C4-2B (cell line): ENCODE results near the gene SCNM1.

ENCODE experiments used
- H3K27ac ChIP-seq: fragments of 450-650 bp; 2 replicates; pipeline ENCODE4 v1.5.1; 2017
- ZFX ChIP-seq: fragments of 450-650 bp; IDR thresholded peaks from 2 replicates; pipeline ENCODE4 v1.6.1; 2017
- TF ChIP-seq, protein P1 (sequence below): fragments of 450-650 bp; conservative IDR thresholded peaks from 2 replicates; pipeline ENCODE4 v1.5.1; 2017; ENCODE audit warnings: mild to moderate bottlenecking

SCNM1 gene, protein sequence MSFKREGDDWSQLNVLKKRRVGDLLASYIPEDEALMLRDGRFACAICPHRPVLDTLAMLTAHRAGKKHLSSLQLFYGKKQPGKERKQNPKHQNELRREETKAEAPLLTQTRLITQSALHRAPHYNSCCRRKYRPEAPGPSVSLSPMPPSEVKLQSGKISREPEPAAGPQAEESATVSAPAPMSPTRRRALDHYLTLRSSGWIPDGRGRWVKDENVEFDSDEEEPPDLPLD

DNA sequence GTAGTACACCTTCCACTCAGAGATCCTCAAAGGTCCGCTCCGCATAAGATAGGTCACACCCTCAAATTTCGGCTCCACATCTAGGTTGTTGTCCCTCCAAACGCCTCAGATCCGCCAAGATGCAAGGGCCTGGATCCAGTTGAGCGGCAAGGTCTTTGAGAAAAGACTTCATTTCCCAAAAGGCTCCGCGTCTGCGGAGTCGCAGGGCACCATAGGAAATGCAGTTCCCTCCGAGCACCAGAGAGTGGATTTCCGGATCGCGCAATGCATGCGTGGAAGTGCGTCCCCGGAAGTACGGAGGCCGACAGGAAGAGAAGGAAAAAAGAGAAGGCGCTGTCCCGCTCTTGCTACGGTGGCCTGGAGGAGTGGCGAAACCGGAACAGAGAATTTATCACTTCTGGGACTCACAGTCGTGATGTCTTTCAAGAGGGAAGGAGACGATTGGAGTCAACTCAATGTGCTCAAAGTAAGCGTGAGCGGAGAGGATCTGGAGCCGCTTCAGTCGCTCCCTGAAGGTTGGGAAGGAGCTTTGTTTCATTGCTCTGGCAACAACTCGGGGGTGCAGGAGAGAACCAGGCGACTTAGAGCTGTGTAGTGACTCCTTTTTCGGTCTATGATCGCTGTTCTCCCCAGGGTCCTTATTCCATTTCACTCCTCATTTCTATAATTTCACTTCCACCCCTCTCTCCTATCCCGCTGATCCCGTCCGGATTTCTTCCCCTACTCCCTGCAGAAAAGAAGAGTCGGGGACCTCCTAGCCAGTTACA is at the start of gene SCNM1, which contains the start of gene LYSMD1:
Gene SCNM1, plus strand, starts transcription at position 407 of the 767 bp plus-strand sequence. Its CDS starts 9 bp downstream, at position 416.
Gene LYSMD1, minus strand, starts transcription at position 165 of the 767 bp plus-strand sequence. CDS start 644 bp downstream, outside the sequence.
- TF ChIP-seq, protein P1, sequence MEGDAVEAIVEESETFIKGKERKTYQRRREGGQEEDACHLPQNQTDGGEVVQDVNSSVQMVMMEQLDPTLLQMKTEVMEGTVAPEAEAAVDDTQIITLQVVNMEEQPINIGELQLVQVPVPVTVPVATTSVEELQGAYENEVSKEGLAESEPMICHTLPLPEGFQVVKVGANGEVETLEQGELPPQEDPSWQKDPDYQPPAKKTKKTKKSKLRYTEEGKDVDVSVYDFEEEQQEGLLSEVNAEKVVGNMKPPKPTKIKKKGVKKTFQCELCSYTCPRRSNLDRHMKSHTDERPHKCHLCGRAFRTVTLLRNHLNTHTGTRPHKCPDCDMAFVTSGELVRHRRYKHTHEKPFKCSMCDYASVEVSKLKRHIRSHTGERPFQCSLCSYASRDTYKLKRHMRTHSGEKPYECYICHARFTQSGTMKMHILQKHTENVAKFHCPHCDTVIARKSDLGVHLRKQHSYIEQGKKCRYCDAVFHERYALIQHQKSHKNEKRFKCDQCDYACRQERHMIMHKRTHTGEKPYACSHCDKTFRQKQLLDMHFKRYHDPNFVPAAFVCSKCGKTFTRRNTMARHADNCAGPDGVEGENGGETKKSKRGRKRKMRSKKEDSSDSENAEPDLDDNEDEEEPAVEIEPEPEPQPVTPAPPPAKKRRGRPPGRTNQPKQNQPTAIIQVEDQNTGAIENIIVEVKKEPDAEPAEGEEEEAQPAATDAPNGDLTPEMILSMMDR = no peak
- peak; percentile 89 for TF ChIP-seq ZFX
- H3K27ac ChIP-seq = peak within 1 kb of the TSS; percentile 74

DNA sequence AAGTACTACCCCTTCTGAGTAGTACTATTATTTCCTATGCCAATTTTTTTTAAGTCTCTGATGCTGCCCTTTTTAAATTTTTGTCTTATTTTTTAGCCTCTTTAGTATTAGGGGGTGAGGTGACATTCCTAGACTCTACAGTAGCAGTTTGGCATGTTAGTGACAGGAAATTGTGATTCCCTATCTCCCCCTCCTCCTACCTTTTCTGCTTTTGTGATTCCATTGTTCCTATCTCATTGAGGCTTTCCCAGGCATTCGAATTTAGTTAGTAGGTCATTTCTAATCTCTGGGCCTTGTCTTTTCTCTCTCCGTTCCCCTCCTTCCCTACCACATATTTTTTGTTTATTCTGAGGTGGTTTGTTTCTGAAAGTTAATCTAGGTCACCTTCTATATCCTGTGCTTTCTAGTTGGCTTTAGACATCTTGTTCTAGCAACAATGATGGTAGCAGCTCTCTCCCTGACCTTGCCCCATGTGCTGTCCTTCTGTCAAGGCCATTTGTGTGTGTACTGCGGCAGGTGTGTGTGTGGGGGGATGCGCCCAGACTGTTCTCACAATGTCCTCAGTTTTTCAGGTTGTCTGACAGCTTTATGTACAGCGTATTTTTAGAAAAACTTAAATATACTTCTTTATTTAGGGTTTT is 41.1 kb upstream of the SCNM1 start:
- no peak for TF ChIP-seq ZFX
- TF ChIP-seq, protein P1 = no peak
- H3K27ac ChIP-seq = no peak overlapping the region

DNA sequence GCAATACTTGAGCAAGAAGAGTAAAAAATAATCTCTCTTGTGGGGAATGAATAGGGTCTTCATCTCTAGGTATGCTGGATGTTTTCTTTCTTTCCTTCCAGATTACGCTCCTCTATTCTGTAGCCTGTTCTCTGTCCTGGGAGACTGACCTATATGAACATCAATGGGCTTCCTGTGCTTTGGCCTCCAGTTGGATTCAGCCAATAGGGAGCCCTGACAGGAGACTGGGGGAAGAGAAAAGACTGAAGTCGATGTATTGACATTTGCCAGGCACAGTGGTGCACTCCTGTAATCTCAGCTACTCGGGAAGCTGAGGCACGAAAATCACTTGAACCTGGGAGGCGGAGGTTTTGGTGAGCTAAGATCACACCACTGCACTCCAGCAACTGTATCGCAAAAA is 37.1 kb upstream of the SCNM1 start:
- TF ChIP-seq, protein P1 = no peak
- no peak for TF ChIP-seq ZFX
- no peak overlapping the region for H3K27ac ChIP-seq

DNA sequence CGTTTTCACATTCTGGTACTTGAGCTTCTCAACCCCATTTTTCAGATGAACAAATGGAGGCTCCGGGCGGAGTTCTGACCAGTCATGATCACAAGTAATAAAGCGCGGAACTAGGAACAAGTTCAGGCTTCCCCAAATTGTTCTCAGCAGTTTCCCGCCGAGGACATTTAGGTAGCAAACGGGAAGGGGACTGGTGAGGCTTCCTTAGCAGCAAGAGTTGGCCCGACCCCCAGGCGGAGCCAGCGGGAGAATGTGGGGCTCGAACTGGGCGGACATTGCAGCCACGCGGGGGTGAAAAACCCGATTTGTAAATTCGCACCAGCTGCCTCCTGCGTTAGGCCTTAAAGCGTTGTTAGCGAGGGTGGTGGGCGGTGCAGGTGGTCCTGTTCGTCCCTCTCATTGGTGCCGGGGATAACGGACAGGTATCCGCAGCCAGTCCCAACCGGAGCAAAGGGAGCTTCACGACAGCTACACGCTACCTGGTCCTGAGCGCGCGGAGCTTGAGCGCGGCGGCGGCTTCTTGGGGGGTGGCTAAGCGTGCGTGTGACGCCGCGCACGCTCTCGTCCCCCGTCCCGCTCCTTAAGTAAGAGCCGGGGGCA is 34.9 kb upstream of the SCNM1 start:
- H3K27ac ChIP-seq = no peak overlapping the region
- TF ChIP-seq ZFX = no peak
- TF ChIP-seq, protein P1 = no peak

DNA sequence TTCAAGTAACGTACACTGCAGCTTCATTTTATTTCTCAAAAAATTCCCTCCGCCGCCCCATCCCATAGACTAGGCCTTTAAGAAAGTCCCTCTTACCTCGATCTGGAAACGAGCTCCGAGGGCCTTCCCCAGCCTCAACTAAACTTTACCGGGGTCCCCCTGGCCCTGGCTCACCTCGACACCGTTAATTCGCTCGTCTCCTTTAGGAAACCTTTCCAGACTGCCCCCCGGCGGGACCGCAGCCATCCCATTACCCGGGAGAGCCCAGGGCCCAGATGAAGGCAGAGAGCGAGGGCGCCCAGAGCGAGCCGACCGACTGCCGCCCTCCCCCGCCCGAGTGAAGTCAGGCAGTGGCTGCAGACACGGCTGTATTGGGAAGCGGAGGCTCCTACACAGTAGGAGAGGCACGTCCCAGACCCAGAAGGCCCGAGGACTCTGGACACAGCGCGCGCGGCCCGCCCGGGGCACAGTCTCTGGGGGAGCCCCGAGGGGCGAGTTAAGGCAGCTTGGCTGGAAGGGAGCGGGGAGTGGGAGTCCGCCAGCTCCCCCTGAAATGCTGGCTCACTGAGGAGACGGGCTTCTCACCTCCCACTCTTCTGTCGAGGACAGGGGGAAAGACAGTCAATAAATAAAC is 34.1 kb upstream of the SCNM1 start:
- TF ChIP-seq, protein P1 = no peak
- no peak for TF ChIP-seq ZFX
- H3K27ac ChIP-seq = no peak overlapping the region

DNA sequence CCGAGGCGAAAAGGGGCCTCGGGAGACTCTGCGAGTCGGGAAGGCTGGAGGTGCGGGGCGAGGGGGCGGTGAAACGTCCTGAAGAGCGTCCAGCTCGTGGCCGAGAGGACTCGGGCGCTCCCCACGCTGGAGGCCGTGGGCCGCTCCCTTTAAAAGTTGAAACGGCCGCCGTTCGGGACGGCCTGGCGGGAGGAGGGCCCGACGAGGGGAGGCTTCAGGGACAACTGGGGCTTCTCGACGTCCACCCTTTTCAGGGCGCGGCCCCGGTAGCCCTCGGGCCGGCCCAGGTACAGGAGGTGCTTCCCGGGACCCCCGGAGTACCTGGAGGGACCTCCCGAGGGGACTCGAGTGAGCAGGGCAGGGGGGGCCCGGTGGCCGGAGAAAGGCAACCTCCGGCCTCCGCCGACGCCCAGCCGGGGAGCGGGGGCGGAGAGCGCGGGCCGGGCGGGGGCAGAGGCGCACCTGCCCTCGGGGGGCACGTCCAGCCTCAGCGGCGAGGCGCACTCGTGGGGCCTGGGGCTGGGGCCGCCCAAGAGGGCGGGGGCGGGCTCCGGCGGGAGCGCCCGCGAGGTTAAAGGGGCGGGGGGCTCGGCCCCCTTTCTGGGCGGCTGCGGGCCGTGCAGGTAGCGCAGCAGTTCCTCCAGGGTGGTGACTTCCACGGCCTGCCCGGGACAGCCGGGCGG is 33.5 kb upstream of the SCNM1 start:
- no peak overlapping the region for H3K27ac ChIP-seq
- no peak for TF ChIP-seq ZFX
- TF ChIP-seq, protein P1 = no peak
